NCI-H2196 (cell line): ENCODE results near the gene TXNDC16.

Source experiments
- DNase-seq: peaks from one replicate; lab custom pipeline; 2025; ENCODE audit not compliant: unreplicated experiment; lab: John Stamatoyannopoulos, UW

The TXNDC16 gene

DNA sequence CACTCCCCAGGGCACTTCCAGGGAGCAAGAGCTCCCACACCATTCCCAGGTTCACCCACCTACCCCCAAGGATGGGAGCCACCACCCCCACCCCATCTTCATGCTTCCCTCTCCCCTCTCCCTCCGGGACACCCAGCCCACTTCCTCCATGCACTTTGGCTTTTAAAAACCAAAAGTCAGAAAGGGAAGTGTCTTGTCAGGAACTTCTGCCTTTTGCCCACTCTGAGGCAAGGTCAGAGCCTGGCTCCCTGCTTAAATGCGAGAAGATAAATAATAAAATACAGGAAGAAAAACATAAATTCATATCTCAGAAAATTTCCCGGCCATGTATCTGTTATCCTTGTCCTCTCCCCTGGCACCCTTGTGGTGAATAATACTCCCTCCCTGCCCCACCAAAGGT is 156.6 kb downstream of the TXNDC16 start:
- no peak for DNase-seq

DNA sequence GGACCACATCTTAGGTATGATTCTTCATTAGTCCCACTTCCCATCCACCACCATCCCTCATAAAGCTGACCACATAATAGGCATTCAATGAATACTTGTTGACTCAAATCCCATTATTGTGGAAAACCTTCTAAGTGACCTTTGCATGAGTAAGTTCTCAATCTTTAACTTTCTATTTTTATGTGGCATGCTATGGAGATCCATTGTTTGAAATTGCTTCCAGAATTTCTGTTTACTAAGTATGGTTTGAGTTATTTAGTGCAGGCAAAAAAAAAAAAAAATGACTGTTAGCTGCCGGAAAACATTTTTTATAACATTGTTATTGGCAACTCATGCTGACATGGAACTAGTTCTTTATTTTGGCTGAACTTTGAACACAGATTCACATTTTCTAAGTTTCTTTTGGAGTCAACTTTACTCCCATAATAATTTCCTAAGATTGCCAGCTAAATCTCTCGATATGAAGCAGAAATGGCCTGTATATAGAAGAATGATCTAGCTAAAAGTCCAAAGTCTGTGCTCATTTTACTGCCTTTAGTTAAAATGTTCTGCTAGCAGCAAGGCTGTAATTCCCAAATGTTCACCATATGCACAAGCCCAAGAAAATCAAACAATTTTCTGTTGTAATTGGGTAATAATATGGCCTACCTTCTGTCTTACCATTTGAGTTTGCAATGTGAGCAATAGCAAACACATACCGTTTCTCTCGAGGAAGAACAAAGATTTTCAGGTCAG is 160.3 kb downstream of the TXNDC16 start:
- DNase-seq, result no peak
